K562 (cell line): Measurements from ENCODE around the gene HOXD12. TPM values are rescaled to one million over a fixed set of nuclear protein-coding genes. Genes with fewer than 3 reads are reported as not detected.

ENCODE experiments used
- FOXJ2 ChIP-seq: fragments of 200-800 bp; sonication (Bioruptor generic); IDR thresholded peaks from 2 replicates; pipeline ENCODE4 v1.6.1; 2016; ENCODE audit warnings: missing genetic modification characterization, missing compliant biosample characterization
- ILF3 ChIP-seq: fragments of 450-650 bp; IDR thresholded peaks from 2 replicates; pipeline ENCODE4 v1.6.1; 2018; ENCODE audit warnings: antibody characterized with exemption, mild to moderate bottlenecking, moderate library complexity, borderline replicate concordance
- PHTF2 ChIP-seq: fragments of 250-450 bp; sonication (Bioruptor Pico); IDR thresholded peaks from 2 replicates; pipeline ENCODE4 v1.5.0; 2021; ENCODE audit warnings: mild to moderate bottlenecking
- RAD21 ChIP-seq, 2 experiments: fragments of 250-450 bp in 1 of 2; fragments of 450-650 bp in 1 of 2; sonication (Bioruptor Pico) in 1 of 2; formaldehyde crosslinking in 1 of 2; IDR thresholded peaks in 1 of 2; conservative IDR thresholded peaks in 1 of 2; 2 replicates each; pipeline versions ENCODE4 v1.4.0 to v1.8.0; 2020 to 2022; ENCODE audit warnings: mild to moderate bottlenecking in 2 of 2, moderate library complexity in 1 of 2
- RHOXF2B ChIP-seq: fragments of 250-450 bp; sonication (Bioruptor Pico); conservative IDR thresholded peaks from 2 replicates; pipeline ENCODE4 v1.5.1; 2021
- SETDB1 ChIP-seq: IDR thresholded peaks from one replicate; pipeline ENCODE4 v1.6.1; 2012; ENCODE audit warnings: low read length, control low read depth, inconsistent platforms
- SMC3 ChIP-seq: conservative IDR thresholded peaks from 2 replicates; pipeline ENCODE4 v1.6.1; 2011; ENCODE audit warnings: low read depth, low read length, improper control_type of control experiment; ENCODE audit not compliant: insufficient read depth
- ZNF165 ChIP-seq: fragments of 250-450 bp; sonication (Bioruptor Pico); IDR thresholded peaks from 2 replicates; pipeline ENCODE4 v1.4.0; 2020; ENCODE audit warnings: borderline replicate concordance
- polyA plus RNA-seq, 8 experiments: library from polyadenylated mRNA; depleted of rRNA in 4 of 8; stranded (reverse) in 5 of 8; unstranded in 3 of 8; fragments of >200 nt; fragmentation: Nextera tagmentation in 2 of 8; fragmentation: Illumina TruSeq in 1 of 8; extraction: Ambion mirVana in 2 of 8; extraction: Trizol in 1 of 8; gene quantifications; 2 replicates each; pipeline versions ENCODE4 v1.2.1 to v1.2.3, GENCODE V29; 2011 to 2014; ENCODE audit warnings: inconsistent platforms in 1 of 8, missing spikeins in 1 of 8
- total RNA-seq, 7 experiments: library from RNA; depleted of rRNA in 6 of 7; stranded (reverse); fragments of >200 nt in 6 of 7; fragmentation: Illumina TruSeq in 2 of 7; extraction: Trizol in 2 of 7; gene quantifications; 2 replicates each; pipeline versions ENCODE4 v1.2.1 to v1.2.3, GENCODE V29; 2011 to 2021; ENCODE audit warnings: low replicate concordance in 1 of 7
- TF ChIP-seq, protein P1 (sequence below): sonication (generic); formaldehyde crosslinking; IDR thresholded peaks from 2 replicates; pipeline ENCODE4 v1.8.0; 2022; ENCODE audit warnings: mild to moderate bottlenecking, missing genetic modification reagents

The HOXD12 gene
- total and polyA plus RNA-seq, 9 of the 15 experiments (the other 6 are each of a cell fraction or from before 2014, with no cell fraction given), result not detected

GRCh38 chr2:176088048-176088936 lies 11.3 kb upstream of the HOXD12 start (continued):
- TF ChIP-seq RAD21 (CRISPR knock-in tag; conservative IDR thresholded peaks at IDR 0.05 in 1 of 2, IDR thresholded peaks at IDR 0.05 in 1 of 2) (peak; percentile 79 to 82), FOXJ2 (tag) (no peak), SMC3 (peak; percentile 61), ZNF165 (no peak), PHTF2 (no peak), RHOXF2B (CRISPR knock-in tag) (no peak), SETDB1 (no peak), ILF3 (no peak)
- TF ChIP-seq, protein P1, sequence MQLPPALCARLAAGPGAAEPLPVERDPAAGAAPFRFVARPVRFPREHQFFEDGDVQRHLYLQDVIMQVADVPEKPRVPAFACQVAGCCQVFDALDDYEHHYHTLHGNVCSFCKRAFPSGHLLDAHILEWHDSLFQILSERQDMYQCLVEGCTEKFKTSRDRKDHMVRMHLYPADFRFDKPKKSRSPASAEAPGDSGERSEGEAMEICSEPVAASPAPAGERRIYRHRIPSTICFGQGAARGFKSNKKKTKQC (CRISPR knock-in tag), result no peak
